Thymus (tissue), 11 donors: ENCODE data around the gene JAG1. TPM values are rescaled to one million over a fixed set of nuclear protein-coding genes. Genes with fewer than 3 reads are reported as not detected.
A peak's percentile ranks its signal among the peaks of the same experiment; 100 is the strongest.

Experiments
- DNase-seq, 9 donors: peaks; one replicate each; pipeline ENCODE4 v3.0.0-alpha.2; 2013; ENCODE audit warnings: low spot score in 9 of 9, low read depth in 6 of 9, missing footprints in 1 of 9
- H3K27ac ChIP-seq, 2 donors: one replicate each; pipeline ENCODE4 v1.5.1; 2013; ENCODE audit warnings: control low read depth in 1 of 2, low read depth in 1 of 2, low read length in 1 of 2, mild to moderate bottlenecking in 1 of 2, moderate library complexity in 1 of 2
- H3K27me3 ChIP-seq, 2 donors: one replicate each; pipeline ENCODE4 v1.5.1; 2013; ENCODE audit warnings: low read length in 1 of 2; ENCODE audit not compliant: control insufficient read depth in 2 of 2, insufficient read depth in 1 of 2
- H3K36me3 ChIP-seq, 2 donors: one replicate each; pipeline ENCODE4 v1.5.1; 2013; ENCODE audit warnings: low read length in 1 of 2, mild to moderate bottlenecking in 1 of 2, moderate library complexity in 1 of 2; ENCODE audit not compliant: control insufficient read depth in 2 of 2, insufficient read depth in 2 of 2
- H3K4me1 ChIP-seq, 2 donors: one replicate each; pipeline ENCODE4 v1.5.1; 2013; ENCODE audit warnings: low read length in 2 of 2; ENCODE audit not compliant: control insufficient read depth in 2 of 2, insufficient read depth in 2 of 2
- H3K4me3 ChIP-seq, 2 donors: one replicate each; pipeline ENCODE4 v1.5.1; 2013; ENCODE audit warnings: low read length in 2 of 2, control low read depth in 1 of 2, mild to moderate bottlenecking in 1 of 2
- H3K9me3 ChIP-seq, 2 donors: one replicate each; pipeline ENCODE4 v1.5.1; 2013; ENCODE audit warnings: low read length in 1 of 2, mild to moderate bottlenecking in 1 of 2; ENCODE audit not compliant: control insufficient read depth in 2 of 2, insufficient read depth in 1 of 2
- WGBS: extraction: QIAGEN DNeasy Blood & Tissue Kit; methylation state at CpG from one replicate; pipeline ENCODE4 v1.1.7; 2013; 5-methylcytosine and 5-hydroxymethylcytosine counted together
- polyA plus RNA-seq: library from polyadenylated mRNA; stranded (reverse); fragments of 200-250 nt; gene quantifications from one replicate; pipeline ENCODE4 v1.2.3, GENCODE V29; 2013
- total RNA-seq: library from RNA; stranded (reverse); fragments of 120-200 nt; gene quantifications from one replicate; pipeline ENCODE4 v1.2.4, GENCODE V29; 2013
- donor health status: healthy.

JAG1 gene
- total and polyA plus RNA-seq, 2 donors: 8.1 to 18.4 TPM

- Histone ChIP-seq H3K9me3 (no peaks in the 10 kb centered on the region), H3K4me3 (no peak overlapping the region), H3K4me1 (no peaks in the 10 kb centered on the region), H3K27ac (no peak overlapping the region), H3K27me3 (no peaks in the 10 kb centered on the region), H3K36me3 (no peaks in the 10 kb centered on the region)
- 98% methylated on average over 16 of the region's 16 CpGs for WGBS
- DNase-seq: no peak
These were observed 32.1 kb upstream of the JAG1 start for GRCh38 chr20:10705801-10706459.

GRCh38 chr20:10701607-10702006, 27.8 kb upstream of the JAG1 start:
- no peaks in the 10 kb centered on the region for H3K36me3 ChIP-seq
- DNase-seq: no peak
- H3K27me3 ChIP-seq: no peaks in the 10 kb centered on the region
- WGBS: 96% methylated on average over 1 of the region's 1 CpG
- H3K9me3 ChIP-seq: no peaks in the 10 kb centered on the region
- no peak overlapping the region for H3K27ac ChIP-seq
- H3K4me1 ChIP-seq: no peaks in the 10 kb centered on the region
- no peak overlapping the region for H3K4me3 ChIP-seq

DNA sequence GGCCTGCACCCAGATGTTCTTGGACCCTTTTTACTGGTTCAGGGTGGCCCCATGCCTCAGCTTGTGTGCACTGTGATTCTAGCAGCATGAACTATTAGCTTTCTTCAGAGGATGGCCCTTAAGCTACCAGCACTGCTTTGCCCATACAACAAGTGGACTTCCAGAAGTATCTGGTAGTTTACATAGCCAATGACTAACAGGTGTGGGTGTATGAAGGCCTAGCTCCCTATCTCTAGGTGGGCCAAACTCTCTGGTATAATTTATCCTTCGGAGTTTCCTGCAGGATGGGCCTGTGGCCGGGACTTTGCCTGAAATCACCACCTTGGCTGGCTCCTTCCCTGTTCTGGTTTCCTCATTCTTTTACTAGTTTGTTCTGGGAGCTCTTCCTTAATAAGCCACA, 26.1 kb upstream of the JAG1 start:
- WGBS: 98% methylated on average over 2 of the region's 2 CpGs
- Histone ChIP-seq H3K27me3 (no peaks in the 10 kb centered on the region), H3K27ac (no peak overlapping the region), H3K9me3 (no peaks in the 10 kb centered on the region), H3K4me3 (no peak overlapping the region), H3K36me3 (no peaks in the 10 kb centered on the region), H3K4me1 (no peaks in the 10 kb centered on the region)
- DNase-seq: no peak

GRCh38 chr20:10699489-10699888, 25.7 kb upstream of the JAG1 start:
- H3K9me3 ChIP-seq: no peaks in the 10 kb centered on the region
- no peaks in the 10 kb centered on the region for H3K4me1 ChIP-seq
- no peak overlapping the region for H3K4me3 ChIP-seq
- H3K27me3 ChIP-seq: no peaks in the 10 kb centered on the region
- no peaks in the 10 kb centered on the region for H3K36me3 ChIP-seq
- no peak overlapping the region for H3K27ac ChIP-seq
- WGBS: 92% methylated on average over 2 of the region's 2 CpGs
- no peak for DNase-seq

- H3K4me3 ChIP-seq: no peak overlapping the region
- peak in 2 of 9 donors; percentile 10 to 19 for DNase-seq
- H3K36me3 ChIP-seq: no peaks in the 10 kb centered on the region
- no peak overlapping the region for H3K27ac ChIP-seq
- H3K9me3 ChIP-seq: no peaks in the 10 kb centered on the region
- WGBS: 77% methylated on average over 5 of the region's 5 CpGs
- no peaks in the 10 kb centered on the region for H3K4me1 ChIP-seq
- no peaks in the 10 kb centered on the region for H3K27me3 ChIP-seq
These were observed 22.9 kb upstream of the JAG1 start for GRCh38 chr20:10696650-10697049.

GRCh38 chr20:10689385-10689784, 15.6 kb upstream of the JAG1 start:
- no peak overlapping the region for H3K27ac ChIP-seq
- H3K27me3 ChIP-seq: no peaks in the 10 kb centered on the region
- H3K36me3 ChIP-seq: no peaks in the 10 kb centered on the region
- no peak for DNase-seq
- no peaks in the 10 kb centered on the region for H3K4me1 ChIP-seq
- WGBS: 96% methylated on average over 1 of the region's 1 CpG
- no peak overlapping the region for H3K4me3 ChIP-seq
- H3K9me3 ChIP-seq: no peaks in the 10 kb centered on the region

DNA sequence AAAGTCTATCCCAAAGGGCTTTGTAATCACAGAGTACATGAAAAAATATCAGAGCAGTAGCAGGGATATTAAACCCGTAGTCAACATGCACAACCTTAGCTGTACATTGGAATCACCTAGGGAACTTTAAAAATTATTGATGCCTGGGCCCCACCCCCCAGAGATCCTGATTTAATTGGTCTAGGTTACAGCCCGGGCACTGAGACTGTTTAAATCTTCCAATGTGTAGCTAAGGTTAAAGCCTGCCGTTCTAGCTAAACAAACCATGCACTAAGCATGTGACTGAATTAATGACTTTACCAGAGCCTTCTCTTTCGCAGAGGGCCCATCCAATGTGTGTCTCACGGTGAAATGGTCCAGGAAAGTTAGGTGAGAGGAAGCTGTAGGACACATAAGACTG, 14.1 kb upstream of the JAG1 start:
- Histone ChIP-seq H3K27ac (no peak overlapping the region), H3K27me3 (no peaks in the 10 kb centered on the region), H3K4me1 (no peaks in the 10 kb centered on the region), H3K9me3 (no peaks in the 10 kb centered on the region), H3K4me3 (no peak overlapping the region), H3K36me3 (no peaks in the 10 kb centered on the region)
- 93% methylated on average over 5 of the region's 5 CpGs for WGBS
- no peak for DNase-seq

- no peaks in the 10 kb centered on the region for H3K4me1 ChIP-seq
- no peaks in the 10 kb centered on the region for H3K36me3 ChIP-seq
- no peaks in the 10 kb centered on the region for H3K9me3 ChIP-seq
- WGBS: 94% methylated on average over 14 of the region's 14 CpGs
- no peak overlapping the region for H3K4me3 ChIP-seq
- no peak overlapping the region for H3K27ac ChIP-seq
- H3K27me3 ChIP-seq: no peaks in the 10 kb centered on the region
- DNase-seq: no peak
These were observed 12.7 kb upstream of the JAG1 start for GRCh38 chr20:10686356-10687133.

GRCh38 chr20:10683537-10683936, 9.7 kb upstream of the JAG1 start:
- Histone ChIP-seq H3K27me3 (peaks cover 0 to under 1% of the 10 kb centered on the region in 2 donors), H3K4me3 (no peak overlapping the region), H3K4me1 (no peaks in the 10 kb centered on the region), H3K9me3 (no peaks in the 10 kb centered on the region), H3K27ac (no peak overlapping the region), H3K36me3 (no peaks in the 10 kb centered on the region)
- WGBS: 96% methylated on average over 2 of the region's 2 CpGs
- no peak for DNase-seq
